ENCODE results near the gene HNRNPA1.
"Not testable (repeated sequence)": the region's sequence is repeated elsewhere in the genome, so short reads cannot be mapped to it uniquely, and the experiment has no call there.

The HNRNPA1 gene

DNA sequence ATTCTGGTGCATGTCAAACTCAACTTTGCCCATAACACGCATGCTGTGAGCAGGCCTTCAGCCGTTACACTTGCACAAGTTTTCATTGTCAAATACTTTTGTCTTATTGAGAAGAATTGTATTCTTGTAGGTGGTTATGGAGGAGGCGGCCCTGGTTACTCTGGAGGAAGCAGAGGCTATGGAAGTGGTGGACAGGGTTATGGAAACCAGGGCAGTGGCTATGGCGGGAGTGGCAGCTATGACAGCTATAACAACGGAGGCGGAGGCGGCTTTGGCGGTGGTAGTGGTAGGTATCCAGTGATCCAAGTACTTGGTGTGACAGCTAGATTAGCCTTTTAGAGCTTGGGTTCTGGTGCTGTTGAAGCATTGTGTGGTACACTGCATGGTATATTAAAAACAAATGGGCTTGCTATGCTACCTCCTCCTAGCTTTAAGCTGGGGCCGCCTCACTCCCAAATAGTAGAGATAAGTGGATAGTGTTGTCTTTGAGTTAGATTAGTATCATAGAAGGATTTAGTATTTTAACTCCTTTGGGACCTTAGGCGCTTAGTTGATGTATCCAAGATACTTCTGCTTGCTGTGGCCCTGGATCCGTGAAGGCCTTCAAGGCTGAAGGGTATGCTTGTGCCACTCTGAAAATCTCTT, 2.5 kb downstream of the HNRNPA1 start:
- peaks cover 7% of the 10 kb centered on the region for H3K36me3 Mint-ChIP-seq (ENCODE audit: low read depth)
- H3K4me3 Mint-ChIP-seq, result no peak overlapping the region
- peaks cover 43% of the 10 kb centered on the region for H3K4me1 Mint-ChIP-seq (ENCODE audit: low read depth)
- H3K27me3 Mint-ChIP-seq (ENCODE audit: low read depth), result no peaks in the 10 kb centered on the region
- peak; percentile 32 for DNase-seq (ENCODE audit: low spot score)
- no peaks in the 10 kb centered on the region for H3K9me3 Mint-ChIP-seq
- H3K27ac Mint-ChIP-seq, result peak overlapping the region; percentile 74

DNA sequence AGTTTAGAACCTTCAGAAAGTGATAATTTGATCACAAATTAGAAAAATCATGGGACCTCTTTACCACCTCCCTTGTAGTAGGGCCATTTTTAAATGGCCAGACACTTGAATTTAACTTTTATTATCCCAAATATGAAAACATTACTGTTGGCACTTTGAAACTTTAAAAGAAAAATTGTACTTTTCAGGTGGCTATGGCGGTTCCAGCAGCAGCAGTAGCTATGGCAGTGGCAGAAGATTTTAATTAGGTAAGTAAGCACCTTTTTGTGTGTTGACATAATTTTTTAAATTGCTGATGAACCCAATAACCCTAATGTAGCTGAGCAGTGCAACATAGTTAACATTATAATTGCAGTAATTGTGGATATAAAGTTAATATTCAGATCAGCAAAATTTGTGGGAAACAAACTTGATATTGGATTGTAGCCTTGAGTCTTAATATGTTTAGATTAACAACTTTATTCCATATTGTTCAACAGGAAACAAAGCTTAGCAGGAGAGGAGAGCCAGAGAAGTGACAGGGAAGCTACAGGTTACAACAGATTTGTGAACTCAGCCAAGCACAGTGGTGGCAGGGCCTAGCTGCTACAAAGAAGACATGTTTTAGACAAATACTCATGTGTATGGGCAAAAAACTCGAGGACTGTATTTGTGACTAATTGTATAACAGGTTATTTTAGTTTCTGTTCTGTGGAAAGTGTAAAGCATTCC, 3.7 kb downstream of the HNRNPA1 start:
- H3K36me3 Mint-ChIP-seq (ENCODE audit: low read depth); H3K27me3 Mint-ChIP-seq (ENCODE audit: low read depth); DNase-seq (ENCODE audit: low spot score); H3K4me3 Mint-ChIP-seq; H3K9me3 Mint-ChIP-seq: not testable (repeated sequence)
- peak overlapping the region; percentile 51 for H3K27ac Mint-ChIP-seq
- H3K4me1 Mint-ChIP-seq (ENCODE audit: low read depth), result peaks cover 36% of the 10 kb centered on the region

DNA sequence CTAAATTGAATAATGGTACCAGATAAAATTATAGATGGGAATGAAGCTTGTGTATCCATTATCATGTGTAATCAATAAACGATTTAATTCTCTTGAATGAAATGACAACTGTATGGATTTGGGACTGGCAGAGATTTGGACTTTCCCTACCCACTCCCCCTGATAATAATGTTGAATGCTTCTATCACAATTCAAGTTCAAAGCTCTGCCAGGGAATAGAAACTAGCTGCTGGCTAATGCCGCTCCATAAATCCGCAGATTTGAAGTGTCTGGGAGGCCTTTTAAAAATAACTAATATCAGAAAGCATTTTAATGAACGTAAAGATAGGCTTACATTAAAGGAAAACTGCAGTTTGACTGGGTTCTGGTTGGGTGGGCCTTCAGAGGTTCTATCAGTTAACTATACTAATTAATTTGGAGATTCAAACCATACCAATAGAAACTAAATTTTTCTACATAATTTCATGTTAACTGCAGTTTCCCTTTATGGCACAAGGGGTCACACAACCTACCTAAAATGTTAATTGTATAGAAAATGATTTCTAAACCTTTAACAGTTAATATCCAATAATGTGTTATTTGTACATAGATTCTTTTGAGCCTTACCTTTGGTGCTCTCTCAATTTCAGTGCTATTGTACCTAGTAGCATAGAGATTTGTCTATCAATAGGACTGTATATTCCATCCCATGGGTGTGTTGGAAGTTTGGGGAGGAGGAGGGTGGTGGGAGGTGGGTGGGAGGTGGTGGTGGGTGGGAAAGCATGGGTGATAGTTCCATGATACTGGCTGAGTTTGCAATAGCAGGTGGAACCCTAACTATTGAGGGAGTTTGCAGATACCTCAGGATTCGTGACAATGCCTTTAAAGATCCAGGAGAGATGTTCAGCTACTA, 4.9 kb downstream of the HNRNPA1 start:
- H3K36me3 Mint-ChIP-seq (ENCODE audit: low read depth), result no peaks in the 10 kb centered on the region
- peak overlapping the region; percentile 19 for H3K4me3 Mint-ChIP-seq
- no peaks in the 10 kb centered on the region for H3K9me3 Mint-ChIP-seq
- H3K27ac Mint-ChIP-seq, result peak overlapping the region; percentile 67
- H3K27me3 Mint-ChIP-seq (ENCODE audit: low read depth), result no peaks in the 10 kb centered on the region
- no peak for DNase-seq (ENCODE audit: low spot score)
- H3K4me1 Mint-ChIP-seq (ENCODE audit: low read depth), result peaks cover 36% of the 10 kb centered on the region

DNA sequence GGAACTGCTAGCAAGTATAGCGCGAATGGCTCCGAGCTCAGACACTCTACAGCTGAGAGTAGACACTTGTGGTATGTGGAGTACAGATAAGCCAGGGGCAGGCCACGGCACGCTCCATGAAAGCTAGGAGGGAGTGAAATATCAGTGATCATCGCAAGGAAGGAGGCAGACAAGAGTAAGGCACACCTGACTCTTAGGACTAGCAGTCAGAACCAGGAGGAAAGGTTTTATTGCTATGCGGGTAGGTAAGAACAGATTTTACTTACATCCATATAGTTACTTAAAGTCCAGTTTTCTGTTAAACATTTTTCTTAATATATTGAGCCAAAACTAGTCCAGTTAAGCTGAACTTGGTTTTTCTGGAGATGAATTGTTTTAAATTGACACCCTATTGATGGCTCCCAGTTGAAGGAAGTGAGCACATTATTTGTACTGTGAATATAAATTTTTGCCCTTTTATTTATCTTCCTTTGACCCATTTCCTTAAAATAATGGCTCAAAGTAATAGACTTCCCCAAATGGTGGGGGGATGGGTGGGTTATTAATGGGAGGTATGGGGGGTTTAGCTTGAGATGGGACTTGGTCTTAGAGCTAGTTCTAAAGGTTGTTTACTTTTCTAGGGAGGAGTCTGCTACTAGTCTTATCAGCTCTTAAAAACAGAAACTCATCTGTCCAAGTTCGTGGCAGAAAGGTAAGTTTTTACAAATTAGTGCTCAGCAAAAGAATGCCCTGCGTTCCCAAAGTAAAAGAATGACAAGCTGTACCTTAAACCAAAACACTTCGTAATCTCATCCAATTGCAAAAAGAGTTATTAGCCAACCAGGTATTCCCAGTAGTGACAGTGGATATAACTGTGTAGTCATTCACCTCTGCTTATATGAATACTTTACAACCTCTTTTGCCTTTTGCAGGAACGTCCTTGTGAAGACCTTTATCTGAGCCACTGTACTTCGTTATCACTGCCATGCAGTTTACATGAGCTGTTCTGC, 5.8 kb downstream of the HNRNPA1 start:
- H3K27me3 Mint-ChIP-seq (ENCODE audit: low read depth), result no peaks in the 10 kb centered on the region
- peaks cover 36% of the 10 kb centered on the region for H3K4me1 Mint-ChIP-seq (ENCODE audit: low read depth)
- DNase-seq (ENCODE audit: low spot score), result no peak
- no peaks in the 10 kb centered on the region for H3K9me3 Mint-ChIP-seq
- peak overlapping the region; percentile 19 for H3K4me3 Mint-ChIP-seq
- no peaks in the 10 kb centered on the region for H3K36me3 Mint-ChIP-seq (ENCODE audit: low read depth)
- H3K27ac Mint-ChIP-seq, result peak overlapping the region; percentile 67

DNA sequence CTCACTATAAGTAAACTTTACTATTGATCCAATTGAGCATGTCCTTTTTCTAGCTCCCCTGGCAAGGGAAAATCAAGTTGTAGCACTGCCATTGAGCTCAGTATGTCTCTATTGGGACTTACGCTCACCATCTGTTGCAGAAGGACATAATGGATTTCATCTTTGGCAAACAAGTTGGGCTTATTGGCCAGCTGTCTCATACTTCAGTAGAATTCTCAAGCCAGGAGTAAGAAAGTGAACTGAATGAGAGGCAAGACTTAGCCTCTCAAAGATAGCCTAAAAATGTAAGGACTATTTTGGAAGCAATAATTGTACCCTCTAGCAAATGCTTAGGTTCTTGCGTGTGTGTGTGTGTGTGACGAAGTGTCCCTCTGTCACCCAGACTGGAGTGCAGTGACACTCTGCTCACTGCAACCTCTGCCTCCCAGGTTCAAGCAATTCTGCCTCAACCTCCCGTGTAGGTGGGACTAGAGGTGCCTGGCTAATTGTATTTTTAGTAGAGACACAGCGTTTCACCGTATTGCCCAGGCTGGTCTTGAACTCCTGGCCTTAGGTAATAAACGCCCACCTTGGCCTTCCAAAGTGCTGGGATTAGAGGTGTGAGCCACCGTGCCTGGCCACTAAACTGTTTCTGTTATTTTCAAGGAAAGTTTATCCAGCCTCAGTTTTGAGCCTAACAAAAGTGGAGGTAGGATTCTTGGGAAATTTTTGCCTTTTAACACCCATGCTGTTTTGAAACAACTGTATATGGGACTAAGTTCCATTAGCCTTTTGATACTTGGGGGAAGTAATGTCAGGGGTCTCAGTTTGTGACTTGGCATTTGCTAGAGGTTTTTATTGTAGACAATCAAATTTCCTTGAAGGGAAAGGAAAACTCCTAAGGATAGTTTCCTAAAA, 7.0 kb downstream of the HNRNPA1 start:
- no peaks in the 10 kb centered on the region for H3K36me3 Mint-ChIP-seq (ENCODE audit: low read depth)
- no peak overlapping the region for H3K4me3 Mint-ChIP-seq
- no peak for DNase-seq (ENCODE audit: low spot score)
- H3K4me1 Mint-ChIP-seq (ENCODE audit: low read depth), result peaks cover 30% of the 10 kb centered on the region
- H3K27ac Mint-ChIP-seq, result no peak overlapping the region
- H3K27me3 Mint-ChIP-seq (ENCODE audit: low read depth), result no peaks in the 10 kb centered on the region
- H3K9me3 Mint-ChIP-seq, result no peaks in the 10 kb centered on the region

DNA sequence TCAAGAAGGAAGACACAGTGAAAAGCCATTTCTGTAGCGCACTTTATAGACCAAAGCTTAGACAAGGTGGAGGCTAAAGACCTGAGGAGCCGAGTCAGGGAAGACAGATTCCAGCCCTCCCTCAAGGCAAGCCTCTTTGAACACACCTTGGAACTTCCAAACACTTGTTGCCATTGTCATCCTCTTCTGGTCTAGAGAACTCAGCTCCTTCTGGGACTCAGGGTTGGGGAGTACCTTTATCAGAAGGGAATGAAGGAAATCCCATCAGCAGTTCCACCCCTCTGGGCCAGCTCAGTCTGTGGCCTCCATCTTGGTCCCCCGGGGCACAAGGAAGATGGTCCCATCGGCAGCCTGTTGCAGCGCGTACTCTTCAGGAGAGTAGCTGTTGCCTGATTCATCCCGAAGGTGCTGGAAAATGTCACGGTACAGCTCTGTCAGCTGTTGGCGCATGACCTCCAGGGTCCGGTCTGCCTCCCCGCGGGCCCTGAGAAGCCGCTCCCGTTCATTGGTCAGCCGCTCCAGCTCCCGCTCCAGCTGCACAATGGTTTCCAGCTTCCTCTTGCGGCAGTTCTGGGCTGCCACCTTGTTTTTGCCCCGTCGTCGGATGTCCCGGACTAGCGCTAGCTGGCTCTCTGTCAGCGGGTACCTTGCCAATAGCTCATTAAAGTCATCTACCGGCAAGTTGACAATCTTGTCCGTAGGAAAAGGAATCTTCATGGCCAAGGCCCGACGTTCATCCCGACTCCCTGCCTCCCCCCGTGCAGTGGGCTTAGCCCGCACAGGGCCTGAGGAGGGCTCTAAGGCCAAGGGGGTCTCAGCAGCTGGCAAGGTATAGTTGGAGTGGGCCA, 11.8 kb downstream of the HNRNPA1 start:
- no peak overlapping the region for H3K27ac Mint-ChIP-seq
- no peaks in the 10 kb centered on the region for H3K9me3 Mint-ChIP-seq
- no peaks in the 10 kb centered on the region for H3K36me3 Mint-ChIP-seq (ENCODE audit: low read depth)
- H3K4me3 Mint-ChIP-seq, result no peak overlapping the region
- H3K27me3 Mint-ChIP-seq (ENCODE audit: low read depth), result peaks cover 3% of the 10 kb centered on the region
- no peaks in the 10 kb centered on the region for H3K4me1 Mint-ChIP-seq (ENCODE audit: low read depth)
- no peak for DNase-seq (ENCODE audit: low spot score)

DNA sequence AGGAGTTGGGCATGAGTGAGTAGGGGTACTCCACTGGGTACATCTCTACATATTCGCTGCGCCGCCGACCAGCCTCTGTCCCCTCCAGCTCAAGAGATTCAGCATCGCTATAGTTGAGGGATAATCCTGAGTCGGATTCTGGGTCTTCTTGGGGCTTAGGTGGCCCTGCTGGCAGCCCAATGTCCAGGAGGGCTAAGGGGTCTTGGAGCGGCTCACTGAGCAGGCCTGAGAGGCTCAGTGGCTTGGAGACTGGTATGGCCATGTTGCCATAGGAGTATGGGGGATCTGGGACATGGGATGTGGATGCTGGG, 12.4 kb downstream of the HNRNPA1 start:
- no peak overlapping the region for H3K27ac Mint-ChIP-seq
- H3K9me3 Mint-ChIP-seq, result no peaks in the 10 kb centered on the region
- no peaks in the 10 kb centered on the region for H3K36me3 Mint-ChIP-seq (ENCODE audit: low read depth)
- H3K4me1 Mint-ChIP-seq (ENCODE audit: low read depth), result peaks cover 2% of the 10 kb centered on the region
- no peak for DNase-seq (ENCODE audit: low spot score)
- H3K4me3 Mint-ChIP-seq, result no peak overlapping the region
- peaks cover 6% of the 10 kb centered on the region for H3K27me3 Mint-ChIP-seq (ENCODE audit: low read depth)

DNA sequence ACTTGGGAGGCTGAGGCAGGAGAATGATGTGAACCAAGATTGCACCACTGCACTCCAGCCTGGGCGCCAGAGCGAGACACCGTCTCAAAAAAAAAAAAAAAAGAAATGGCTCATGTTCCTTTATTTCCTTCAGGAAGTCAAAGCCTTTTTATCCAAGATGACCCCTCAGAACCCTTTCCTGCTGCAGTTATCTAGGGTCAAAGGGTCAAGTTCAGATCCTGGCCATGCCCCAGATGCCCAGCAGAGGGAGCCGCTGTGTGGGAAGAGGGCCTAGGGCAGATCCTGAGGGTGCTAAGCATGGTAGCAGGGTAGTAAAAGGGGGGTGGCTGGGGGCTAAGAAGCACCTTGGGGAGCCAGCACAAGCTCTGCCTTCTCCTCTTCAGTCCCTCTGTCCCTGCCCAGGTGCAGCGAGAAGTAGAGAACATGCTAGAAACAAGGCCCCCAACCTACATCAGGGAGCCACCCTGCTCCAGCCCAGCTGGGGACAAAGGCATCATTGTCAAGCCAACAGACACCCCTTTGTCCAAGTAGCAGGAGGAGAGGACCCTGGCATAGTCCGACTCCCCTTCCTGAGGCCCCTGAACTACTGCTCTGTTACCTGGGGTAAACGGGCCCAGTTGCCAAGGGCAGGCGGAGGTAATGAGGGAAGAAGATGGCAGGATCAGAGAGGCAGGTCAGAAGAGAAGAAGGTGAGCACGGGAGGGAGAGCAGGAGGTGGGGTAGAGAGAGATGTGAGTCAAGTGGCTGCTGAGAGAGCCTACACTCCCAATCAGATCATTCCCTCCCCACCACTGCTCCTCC, 13.8 kb downstream of the HNRNPA1 start:
- Mint-ChIP-seq H3K9me3 (no peaks in the 10 kb centered on the region), H3K36me3 (ENCODE audit: low read depth) (no peaks in the 10 kb centered on the region), H3K27ac (no peak overlapping the region), H3K4me1 (ENCODE audit: low read depth) (peaks cover 2% of the 10 kb centered on the region), H3K4me3 (no peak overlapping the region), H3K27me3 (ENCODE audit: low read depth) (peaks cover 16% of the 10 kb centered on the region)
- DNase-seq (ENCODE audit: low spot score), result peak; percentile 44

DNA sequence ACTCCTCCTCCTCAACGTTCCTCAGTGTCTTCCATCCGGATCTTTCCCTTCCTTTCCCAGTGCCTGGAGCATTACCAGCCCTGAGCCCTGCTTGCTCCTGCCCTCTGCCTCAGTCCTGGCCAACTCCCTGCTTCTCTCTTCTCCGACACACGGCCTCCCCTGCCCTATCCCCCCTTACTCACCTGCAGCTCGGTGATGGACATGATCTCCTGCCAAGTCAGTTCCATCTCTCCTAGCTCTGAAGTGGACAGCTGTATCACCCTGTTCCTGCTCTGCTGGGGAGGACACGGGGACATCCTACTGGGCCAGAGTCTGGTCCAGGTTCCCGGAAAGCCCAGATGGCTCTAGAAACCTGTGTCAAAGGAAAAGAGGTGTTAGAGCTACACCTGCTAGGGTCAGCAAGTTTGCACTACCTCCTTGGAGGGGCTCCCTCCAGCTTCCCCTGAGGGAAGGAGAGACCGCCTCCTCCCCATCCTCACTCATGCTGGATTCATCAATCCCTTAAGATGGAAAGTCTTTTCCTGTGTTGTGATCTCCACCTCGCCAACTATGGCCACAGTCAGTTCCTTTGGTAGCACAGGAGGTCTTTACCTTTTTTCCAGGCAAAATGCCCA, 14.5 kb downstream of the HNRNPA1 start:
- Mint-ChIP-seq H3K9me3 (no peaks in the 10 kb centered on the region), H3K27ac (no peak overlapping the region), H3K27me3 (ENCODE audit: low read depth) (peaks cover 23% of the 10 kb centered on the region), H3K4me1 (ENCODE audit: low read depth) (peaks cover 5% of the 10 kb centered on the region), H3K36me3 (ENCODE audit: low read depth) (no peaks in the 10 kb centered on the region), H3K4me3 (no peak overlapping the region)
- DNase-seq (ENCODE audit: low spot score), result no peak

DNA sequence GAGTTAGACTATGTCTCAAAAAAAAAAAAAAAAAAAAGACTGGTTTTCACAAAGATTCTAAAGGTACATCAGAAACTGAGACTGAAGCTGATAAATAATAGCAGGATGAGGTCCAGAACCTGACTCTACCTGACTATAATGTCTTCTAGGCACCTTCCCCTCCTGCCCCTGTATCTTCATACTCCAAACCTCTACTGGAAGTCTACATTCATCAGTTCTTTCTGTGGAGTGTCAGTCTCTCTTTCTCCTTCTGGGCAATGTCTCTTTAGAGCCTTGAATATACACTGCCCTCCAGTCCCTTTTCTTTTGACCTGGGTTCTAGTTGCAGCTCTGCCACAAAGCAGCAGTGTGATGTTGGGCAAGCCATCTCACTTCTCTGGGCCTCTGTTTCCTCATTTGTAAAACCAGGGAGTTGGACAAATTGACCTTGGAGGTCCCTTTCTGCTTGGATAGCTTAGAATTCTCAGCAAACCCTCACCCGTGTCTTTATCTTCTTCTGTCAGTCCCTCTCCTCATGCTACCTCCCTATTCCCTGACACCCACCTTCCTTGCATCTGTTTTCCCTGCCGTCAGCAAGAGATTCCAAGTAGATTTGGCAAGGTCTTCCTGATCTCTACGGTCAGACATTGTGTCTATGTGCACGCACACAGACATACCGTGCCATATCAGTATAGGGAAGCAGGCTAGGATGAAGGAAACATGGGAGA, 16.0 kb downstream of the HNRNPA1 start:
- Mint-ChIP-seq H3K27me3 (ENCODE audit: low read depth) (peaks cover 37% of the 10 kb centered on the region), H3K27ac (no peak overlapping the region), H3K4me3 (no peak overlapping the region), H3K4me1 (ENCODE audit: low read depth) (peaks cover 13% of the 10 kb centered on the region), H3K36me3 (ENCODE audit: low read depth) (no peaks in the 10 kb centered on the region), H3K9me3 (no peaks in the 10 kb centered on the region)
- no peak for DNase-seq (ENCODE audit: low spot score)

DNA sequence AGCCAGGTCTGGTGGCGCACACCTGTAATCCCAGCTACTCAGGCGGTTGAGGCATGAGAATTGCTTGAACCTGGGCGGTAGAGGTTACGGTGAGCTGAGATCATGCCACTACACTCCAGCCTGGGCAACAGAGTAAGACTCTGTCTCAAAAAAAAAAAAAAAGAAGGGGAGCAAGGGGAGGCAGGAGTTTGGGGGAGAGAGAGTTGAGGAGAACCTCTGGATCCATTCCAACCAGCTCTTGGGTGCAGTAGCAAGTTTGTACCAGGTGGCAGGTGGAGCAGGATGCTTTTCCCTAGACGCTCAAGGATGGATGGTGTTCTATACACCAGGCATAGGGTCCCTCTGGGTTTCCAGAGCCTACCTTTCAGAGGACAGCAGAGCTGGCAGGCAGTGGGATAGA, 18.4 kb downstream of the HNRNPA1 start:
- Mint-ChIP-seq H3K27me3 (ENCODE audit: low read depth) (peaks cover 58% of the 10 kb centered on the region), H3K36me3 (ENCODE audit: low read depth) (no peaks in the 10 kb centered on the region), H3K9me3 (no peaks in the 10 kb centered on the region), H3K4me1 (ENCODE audit: low read depth) (peaks cover 19% of the 10 kb centered on the region), H3K27ac (no peak overlapping the region), H3K4me3 (no peak overlapping the region)
- no peak for DNase-seq (ENCODE audit: low spot score)

Measured in T-helper 2 cell treated with Interferon-gamma antibody and Interleukin-4, amounts not matched to agents 5 μg/mL and 100 μg/mL, for 36 hours (primary cell).